Neural progenitor cell (in vitro differentiated cells): ENCODE data around the gene HECTD4. TPM values are rescaled to one million over a fixed set of nuclear protein-coding genes. Genes with fewer than 3 reads are reported as not detected.

Experiments
- DNase-seq: peaks from one replicate; pipeline ENCODE4 v3.0.0-alpha.2; 2016; ENCODE audit warnings: low spot score
- H2AFZ ChIP-seq: fragments of 200-600 bp; sonication (generic); replicated peaks from 2 replicates; pipeline ENCODE4 v1.6.1; 2016; ENCODE audit warnings: antibody characterized with exemption
- H3F3A ChIP-seq: fragments of 200-600 bp; sonication (generic); 2 replicates; pipeline ENCODE4 v1.6.1; 2016; ENCODE audit warnings: antibody characterized with exemption, low read depth
- H3K27ac ChIP-seq: fragments of 200-600 bp; sonication (generic); 2 replicates; pipeline ENCODE4 v1.5.1; 2016; ENCODE audit warnings: mild to moderate bottlenecking
- H3K27me3 ChIP-seq: fragments of 200-600 bp; sonication (generic); 2 replicates; pipeline ENCODE4 v1.6.1; 2016; ENCODE audit warnings: mild to moderate bottlenecking, moderate library complexity
- H3K36me3 ChIP-seq: fragments of 200-600 bp; sonication (generic); 2 replicates; pipeline ENCODE4 v1.5.1; 2016
- H3K4me1 ChIP-seq: fragments of 200-600 bp; sonication (generic); 2 replicates; pipeline ENCODE4 v1.6.1; 2016; ENCODE audit warnings: mixed run types
- H3K4me2 ChIP-seq: fragments of 200-600 bp; sonication (generic); 2 replicates; pipeline ENCODE4 v1.6.1; 2016
- H3K4me3 ChIP-seq: fragments of 200-600 bp; sonication (generic); 2 replicates; pipeline ENCODE4 v1.5.1; 2016
- H3K79me2 ChIP-seq: fragments of 200-600 bp; sonication (generic); 2 replicates; pipeline ENCODE4 v1.6.1; 2016; ENCODE audit warnings: low read depth
- H3K9ac ChIP-seq: fragments of 200-600 bp; sonication (generic); 2 replicates; pipeline ENCODE4 v1.6.1; 2016
- H3K9me3 ChIP-seq: fragments of 200-600 bp; sonication (generic); 2 replicates; pipeline ENCODE4 v1.5.1; 2016; ENCODE audit warnings: low read depth
- H4K20me1 ChIP-seq: fragments of 200-600 bp; sonication (generic); 2 replicates; pipeline ENCODE4 v1.6.1; 2016; ENCODE audit warnings: low read depth
- H3K27ac Mint-ChIP-seq: 3 replicates; pipeline ENCODE4 v1.8.0; 2021; ENCODE audit warnings: mixed read lengths
- H3K27me3 Mint-ChIP-seq: 2 replicates; pipeline ENCODE4 v1.8.0; 2022; ENCODE audit warnings: low read depth, mild to moderate bottlenecking, inconsistent platforms, moderate library complexity, mixed read lengths; ENCODE audit not compliant: insufficient read depth
- H3K36me3 Mint-ChIP-seq: 3 replicates; pipeline ENCODE4 v1.8.0; 2021; ENCODE audit warnings: mixed read lengths
- H3K4me1 Mint-ChIP-seq: 3 replicates; pipeline ENCODE4 v1.8.0; 2021; ENCODE audit warnings: mixed read lengths
- H3K4me3 Mint-ChIP-seq: 3 replicates; pipeline ENCODE4 v1.8.0; 2021; ENCODE audit warnings: mild to moderate bottlenecking, moderate library complexity, mixed read lengths
- H3K9me3 Mint-ChIP-seq: 3 replicates; pipeline ENCODE4 v1.8.0; 2020; ENCODE audit warnings: mixed read lengths
- CTCF ChIP-seq: fragments of 200-600 bp; sonication (generic); IDR thresholded peaks from 2 replicates; pipeline ENCODE4 v1.5.1; 2017; ENCODE audit warnings: antibody characterized with exemption, mild to moderate bottlenecking
- EZH2 ChIP-seq: fragments of 200-600 bp; sonication (generic); IDR thresholded peaks from 2 replicates; pipeline ENCODE4 v1.6.1; 2017; ENCODE audit warnings: antibody characterized with exemption, mild to moderate bottlenecking, moderate library complexity
- EZH2phosphoT487 ChIP-seq: fragments of 200-600 bp; sonication (generic); IDR thresholded peaks from 2 replicates; pipeline ENCODE4 v1.6.1; 2017; ENCODE audit warnings: antibody characterized with exemption
- total RNA-seq: library from RNA; depleted of rRNA; stranded (reverse); fragments of >200 nt; gene quantifications from 2 replicates; pipeline ENCODE4 v1.2.3, GENCODE V29; 2015; ENCODE audit warnings: low replicate concordance

The HECTD4 gene
- total RNA-seq, 1 donor from 2014 or later, result 11.0 TPM

DNA sequence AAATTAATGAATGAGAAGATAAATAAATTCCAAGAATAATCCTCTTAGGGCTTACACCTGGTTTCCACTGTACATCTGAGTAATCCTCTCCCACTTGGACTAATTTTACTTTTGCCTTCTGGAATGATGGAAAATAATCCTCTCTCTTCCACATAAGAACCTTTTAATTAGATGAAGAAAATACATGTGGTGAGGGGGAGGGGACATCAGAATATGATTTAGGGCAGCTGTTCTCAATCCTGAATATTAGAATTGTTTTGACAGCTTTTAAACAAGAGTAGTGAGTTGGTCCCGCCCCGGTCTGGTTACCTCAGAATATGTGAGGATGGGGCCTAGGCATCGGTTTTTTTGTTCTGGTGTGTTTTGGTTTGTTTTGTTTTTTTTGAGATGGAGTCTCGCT is 51.5 kb downstream of the HECTD4 start:
- H3K4me3 Mint-ChIP-seq, result no peak overlapping the region
- TF ChIP-seq EZH2 (no peak), CTCF (no peak), EZH2phosphoT487 (no peak)

GRCh38 chr12:112328456-112329124 is 53.6 kb downstream of the HECTD4 start:
- Mint-ChIP-seq H3K4me1 (no peaks in the 10 kb centered on the region), H3K9me3 (no peaks in the 10 kb centered on the region), H3K27ac (no peak overlapping the region), H3K4me3 (no peak overlapping the region), H3K36me3 (no peaks in the 10 kb centered on the region), H3K27me3 (peaks cover 4% of the 10 kb centered on the region)
- no peaks in the 10 kb centered on the region for H3K27me3 ChIP-seq
- H3K4me1 ChIP-seq, result no peaks in the 10 kb centered on the region
- no peak for DNase-seq
- H3K4me2 ChIP-seq, result no peak overlapping the region
- peaks cover 14% of the 10 kb centered on the region for H4K20me1 ChIP-seq
- H3K9me3 ChIP-seq, result no peaks in the 10 kb centered on the region
- no peak overlapping the region for H2AFZ ChIP-seq
- no peak overlapping the region for H3K9ac ChIP-seq
- H3K4me3 ChIP-seq, result no peak overlapping the region
- peaks cover 5% of the 10 kb centered on the region for H3K79me2 ChIP-seq
- H3K27ac ChIP-seq, result no peak overlapping the region
- TF ChIP-seq CTCF (no peak), EZH2 (no peak), EZH2phosphoT487 (no peak)
- H3K36me3 ChIP-seq, result no peaks in the 10 kb centered on the region
- no peaks in the 10 kb centered on the region for H3F3A ChIP-seq

More for the DNA sequence above, 51.5 kb downstream of the HECTD4 start:
- Histone ChIP-seq H3F3A (no peaks in the 10 kb centered on the region), H4K20me1 (peaks cover 8% of the 10 kb centered on the region), H3K36me3 (no peaks in the 10 kb centered on the region), H3K4me1 (no peaks in the 10 kb centered on the region), H3K27ac (no peak overlapping the region), H3K79me2 (peaks cover 5% of the 10 kb centered on the region), H3K9me3 (no peaks in the 10 kb centered on the region), H2AFZ (no peak overlapping the region), H3K4me2 (no peak overlapping the region), H3K4me3 (no peak overlapping the region), H3K9ac (no peak overlapping the region), H3K27me3 (no peaks in the 10 kb centered on the region)
- Mint-ChIP-seq H3K36me3 (peaks cover 2% of the 10 kb centered on the region), H3K4me1 (no peaks in the 10 kb centered on the region), H3K27me3 (peaks cover 4% of the 10 kb centered on the region), H3K9me3 (no peaks in the 10 kb centered on the region), H3K27ac (no peak overlapping the region)
- no peak for DNase-seq

DNA sequence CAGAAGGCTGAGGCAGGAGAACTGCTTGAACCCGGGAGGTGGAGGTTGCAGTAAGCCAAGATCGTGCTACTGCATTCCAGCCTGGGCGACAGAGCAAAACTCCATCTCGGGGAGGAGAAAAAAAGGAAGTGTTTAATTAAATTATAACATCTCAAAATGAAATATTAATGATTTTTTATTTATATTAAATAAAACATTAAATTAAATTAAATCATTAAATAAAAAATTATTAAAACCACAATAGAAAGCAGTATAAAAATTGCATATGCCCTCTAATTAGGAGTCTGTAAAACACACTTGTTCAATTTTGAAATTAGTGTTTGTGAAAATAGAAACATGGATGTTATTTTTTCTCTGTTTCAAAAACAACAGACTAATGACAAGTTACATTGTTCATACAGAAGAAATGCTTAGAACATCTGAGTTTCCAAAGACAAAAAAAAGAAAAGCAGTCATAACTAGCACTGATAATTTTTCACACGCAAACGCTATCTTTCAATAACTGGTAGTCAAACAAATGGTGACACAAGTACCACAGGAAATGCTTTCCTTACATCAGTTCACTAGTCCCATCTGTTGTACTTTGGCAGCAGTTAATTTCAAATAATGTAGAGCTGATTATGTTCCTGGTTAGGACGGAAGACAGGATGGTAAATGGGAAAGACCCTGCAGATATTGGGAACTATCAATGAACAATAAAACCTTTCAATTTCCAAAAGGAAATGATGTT is 54.9 kb downstream of the HECTD4 start:
- no peak overlapping the region for H3K4me2 ChIP-seq
- no peak overlapping the region for H3K9ac ChIP-seq
- H3K36me3 ChIP-seq, result no peaks in the 10 kb centered on the region
- H3F3A ChIP-seq, result peaks cover 6% of the 10 kb centered on the region
- H3K27me3 ChIP-seq, result no peaks in the 10 kb centered on the region
- H3K4me3 Mint-ChIP-seq, result no peak overlapping the region
- H3K9me3 Mint-ChIP-seq, result no peaks in the 10 kb centered on the region
- no peak overlapping the region for H2AFZ ChIP-seq
- TF ChIP-seq CTCF, result no peak
- no peak for TF ChIP-seq EZH2phosphoT487
- no peak for TF ChIP-seq EZH2
- H3K36me3 Mint-ChIP-seq, result no peaks in the 10 kb centered on the region
- H3K27me3 Mint-ChIP-seq, result peaks cover 4% of the 10 kb centered on the region
- no peak for DNase-seq
- no peaks in the 10 kb centered on the region for H3K9me3 ChIP-seq
- no peak overlapping the region for H3K4me3 ChIP-seq
- peaks cover 5% of the 10 kb centered on the region for H3K4me1 Mint-ChIP-seq
- no peaks in the 10 kb centered on the region for H3K4me1 ChIP-seq
- H3K79me2 ChIP-seq, result peaks cover 13% of the 10 kb centered on the region
- H4K20me1 ChIP-seq, result peaks cover 21% of the 10 kb centered on the region
- no peak overlapping the region for H3K27ac ChIP-seq
- no peak overlapping the region for H3K27ac Mint-ChIP-seq
